Activated CD8-positive, alpha-beta memory T cell treated with anti-CD3 and anti-CD28 coated beads for 24 hours (primary cell): Measurements from ENCODE around the gene SLC25A26.

Source experiments
- DNase-seq: peaks from one replicate; pipeline ENCODE4 v3.0.0-alpha.2; 2020

The SLC25A26 gene

DNA sequence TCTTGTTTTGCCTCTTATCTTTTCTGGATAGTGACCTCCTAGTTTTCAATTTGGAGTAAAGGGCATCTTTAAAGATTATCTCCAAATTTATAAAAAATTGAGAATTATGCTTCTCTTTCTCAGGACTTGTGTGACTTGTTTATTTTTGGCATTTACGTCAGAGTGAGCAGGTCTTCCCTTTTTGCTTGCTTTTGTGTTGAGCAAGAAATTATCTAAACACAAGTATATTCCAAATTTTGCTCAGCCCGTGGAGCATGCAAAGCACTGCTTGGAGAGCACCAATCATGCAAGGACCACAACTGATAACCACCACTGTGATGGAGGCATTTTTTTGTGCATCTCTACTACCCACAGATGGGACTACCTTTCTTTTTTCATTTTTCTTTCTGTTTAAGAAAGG, 7.1 kb downstream of the SLC25A26 start:
- DNase-seq = no peak

DNA sequence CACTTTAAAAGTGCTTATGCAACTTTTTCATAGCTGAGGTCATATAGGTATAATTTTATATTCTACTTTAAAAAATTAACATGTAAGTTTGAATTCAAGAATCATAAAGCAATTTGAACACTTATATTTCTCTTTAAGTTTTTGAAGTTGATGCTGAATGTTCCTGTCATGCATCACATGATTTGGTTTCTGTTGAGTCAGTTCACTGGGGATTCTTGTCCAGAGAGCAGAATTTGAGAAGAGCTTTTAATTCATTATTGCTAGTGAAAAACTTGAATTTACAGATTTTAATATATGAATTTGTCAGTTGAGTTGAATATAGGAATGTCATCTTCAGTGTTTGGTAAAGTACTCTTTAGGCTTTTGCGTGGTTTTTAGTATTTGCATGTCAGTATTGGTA, 7.9 kb downstream of the SLC25A26 start:
- DNase-seq = no peak

DNA sequence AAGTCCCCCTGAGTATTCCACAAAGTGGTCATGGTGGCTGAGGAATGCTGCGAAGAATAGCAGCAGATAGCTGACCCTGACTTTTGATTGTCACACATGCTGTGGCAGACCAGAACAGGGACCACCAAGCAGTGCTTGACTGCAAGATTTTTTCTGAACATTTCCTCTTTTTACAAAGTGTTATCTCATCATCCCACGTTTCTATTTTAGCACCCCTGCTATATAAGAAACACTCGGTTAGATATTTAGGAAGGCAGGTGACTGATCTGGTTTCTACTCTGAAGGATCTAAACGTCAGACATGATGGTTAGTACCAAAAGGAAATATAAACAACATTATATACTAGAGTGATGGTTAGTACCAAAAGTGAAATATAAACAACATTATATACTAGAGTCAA, 9.1 kb downstream of the SLC25A26 start:
- DNase-seq = no peak

DNA sequence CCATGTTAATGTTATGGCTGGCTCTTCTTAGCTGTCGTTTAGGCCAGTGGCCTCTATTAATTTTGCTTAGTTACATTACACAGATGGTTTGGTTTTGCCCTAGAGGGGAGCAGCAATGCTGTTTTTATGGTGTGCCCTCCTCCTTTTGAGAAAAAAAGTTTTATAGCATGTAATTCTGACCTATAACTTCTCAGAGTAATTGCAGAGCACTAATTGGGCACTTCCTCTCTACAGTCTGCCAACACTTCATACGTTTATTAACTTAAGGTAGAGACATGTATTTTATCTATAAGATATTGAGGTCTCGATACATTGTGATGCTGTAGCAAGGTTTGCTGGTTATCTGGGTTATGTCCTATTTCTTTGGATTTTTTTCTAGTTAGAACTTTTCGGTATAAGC, 12.2 kb downstream of the SLC25A26 start:
- no peak for DNase-seq

DNA sequence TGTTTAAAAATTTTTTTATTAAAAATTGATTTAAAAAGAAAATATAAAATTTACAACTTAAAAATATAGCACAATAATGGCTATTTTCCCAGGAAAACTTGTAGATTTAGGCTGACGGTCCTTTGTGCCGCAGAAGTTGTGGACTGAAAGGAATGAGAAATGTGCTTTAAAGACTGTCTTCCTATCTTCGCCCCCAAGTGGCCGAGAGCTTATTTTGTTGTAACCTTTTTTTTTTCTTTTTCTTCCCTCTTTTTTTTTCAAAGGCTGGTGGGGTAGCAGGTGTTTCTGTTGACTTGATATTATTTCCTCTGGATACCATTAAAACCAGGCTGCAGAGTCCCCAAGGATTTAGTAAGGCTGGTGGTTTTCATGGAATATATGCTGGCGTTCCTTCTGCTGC, 15.5 kb downstream of the SLC25A26 start:
- no peak for DNase-seq

DNA sequence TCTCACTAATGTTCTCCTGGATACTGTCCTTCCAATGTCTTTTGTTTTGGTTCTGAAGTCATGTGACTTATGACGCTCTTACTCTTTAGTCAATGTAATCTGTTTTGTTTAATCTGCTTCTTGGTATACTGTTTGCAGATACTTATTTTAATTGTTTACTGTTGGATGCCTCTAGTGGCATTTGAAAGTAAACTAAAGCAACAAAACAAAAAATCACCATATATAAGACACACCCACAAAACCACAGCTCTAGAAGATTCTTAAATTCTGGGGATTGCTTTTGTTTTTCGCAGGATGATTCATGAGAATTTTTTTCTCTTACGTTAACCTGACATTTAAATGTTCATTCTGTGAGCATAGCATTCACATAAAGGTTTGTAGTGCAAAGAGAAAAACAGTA, 16.8 kb downstream of the SLC25A26 start:
- DNase-seq = no peak

- no peak for DNase-seq
Measured at GRCh38 chr3:66239513-66240123, 18.8 kb downstream of the SLC25A26 start.

- DNase-seq = no peak
Measured at GRCh38 chr3:66241466-66241865, 20.7 kb downstream of the SLC25A26 start.

- no peak for DNase-seq
Measured at GRCh38 chr3:66242788-66243464, 22.1 kb downstream of the SLC25A26 start.

DNA sequence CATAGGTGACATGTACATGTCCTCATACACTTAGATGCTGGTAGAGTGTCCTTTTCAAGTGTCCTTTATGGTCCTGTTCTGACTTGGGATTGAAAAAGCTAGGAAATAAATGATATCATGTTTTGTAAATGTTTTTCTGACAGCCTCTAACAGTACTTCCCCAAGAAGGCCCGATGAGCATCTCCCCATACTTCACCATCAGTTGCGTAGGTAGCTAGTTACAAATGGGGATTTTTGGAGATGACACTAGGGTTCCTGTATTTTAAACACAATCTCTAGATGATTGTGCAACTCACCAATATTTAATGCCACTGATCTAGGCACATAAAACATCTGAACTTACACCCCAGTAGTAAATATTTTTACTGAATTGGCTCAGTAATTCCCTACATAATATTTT, 27.8 kb downstream of the SLC25A26 start:
- DNase-seq = no peak

DNA sequence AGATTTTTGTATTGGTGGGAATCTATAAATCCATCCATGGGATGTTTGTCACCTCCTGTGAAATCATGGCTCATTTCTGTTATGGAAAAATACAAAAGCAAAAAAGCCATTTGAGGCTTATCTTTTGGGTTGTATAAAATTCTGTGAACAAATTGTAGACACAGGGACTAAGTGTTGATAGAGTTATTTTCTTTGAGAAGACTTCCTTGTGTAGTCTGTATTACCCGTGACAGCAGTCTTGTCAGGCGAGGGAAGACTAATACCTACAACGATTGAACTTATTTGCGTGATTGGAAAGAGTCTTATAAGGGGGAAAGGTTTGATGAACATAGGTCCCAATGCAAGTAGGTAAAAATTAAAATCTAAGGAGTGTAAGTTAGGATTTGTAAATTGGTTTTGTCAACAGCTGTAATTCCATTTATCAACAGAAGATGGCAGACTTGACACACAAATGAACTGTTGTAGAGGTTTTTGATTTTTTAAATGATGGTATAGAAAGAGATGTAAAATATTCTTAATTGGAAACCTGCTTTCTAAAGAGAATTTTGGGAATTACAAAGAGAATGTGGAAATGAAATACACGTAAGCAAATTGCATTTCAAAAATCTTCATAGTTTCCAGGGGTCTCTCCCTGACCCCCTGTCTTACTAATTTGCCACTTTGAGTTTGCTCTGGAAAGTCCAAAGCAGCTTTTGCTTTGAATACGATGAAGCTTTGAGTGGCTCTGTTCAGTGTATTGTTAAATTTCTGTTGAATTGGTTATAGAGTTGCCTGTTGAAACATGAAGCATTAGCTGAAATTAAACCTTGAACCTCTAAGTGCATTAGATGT, 33.2 kb downstream of the SLC25A26 start:
- DNase-seq = no peak

DNA sequence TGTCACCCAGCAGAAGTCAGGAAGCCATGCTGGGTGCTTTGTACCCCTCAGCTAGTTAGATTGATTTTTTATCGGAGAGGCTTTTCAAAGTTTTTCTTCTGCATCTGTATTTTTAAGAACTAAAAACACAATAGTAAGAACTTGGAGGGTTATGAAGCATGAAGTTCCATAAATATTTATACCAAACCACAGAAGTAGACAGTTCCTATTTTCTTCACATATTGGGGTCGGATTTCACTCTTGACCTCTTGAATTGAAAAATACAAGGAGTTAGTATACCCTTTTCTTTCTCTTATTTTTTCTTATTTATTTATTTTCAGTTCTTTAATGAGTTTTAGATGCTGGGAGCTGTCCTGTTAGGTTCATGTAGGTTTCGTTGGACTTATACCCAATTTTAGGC, 35.1 kb downstream of the SLC25A26 start:
- DNase-seq = no peak

- no peak for DNase-seq
Measured at GRCh38 chr3:66256806-66257205, 36.0 kb downstream of the SLC25A26 start.

DNA sequence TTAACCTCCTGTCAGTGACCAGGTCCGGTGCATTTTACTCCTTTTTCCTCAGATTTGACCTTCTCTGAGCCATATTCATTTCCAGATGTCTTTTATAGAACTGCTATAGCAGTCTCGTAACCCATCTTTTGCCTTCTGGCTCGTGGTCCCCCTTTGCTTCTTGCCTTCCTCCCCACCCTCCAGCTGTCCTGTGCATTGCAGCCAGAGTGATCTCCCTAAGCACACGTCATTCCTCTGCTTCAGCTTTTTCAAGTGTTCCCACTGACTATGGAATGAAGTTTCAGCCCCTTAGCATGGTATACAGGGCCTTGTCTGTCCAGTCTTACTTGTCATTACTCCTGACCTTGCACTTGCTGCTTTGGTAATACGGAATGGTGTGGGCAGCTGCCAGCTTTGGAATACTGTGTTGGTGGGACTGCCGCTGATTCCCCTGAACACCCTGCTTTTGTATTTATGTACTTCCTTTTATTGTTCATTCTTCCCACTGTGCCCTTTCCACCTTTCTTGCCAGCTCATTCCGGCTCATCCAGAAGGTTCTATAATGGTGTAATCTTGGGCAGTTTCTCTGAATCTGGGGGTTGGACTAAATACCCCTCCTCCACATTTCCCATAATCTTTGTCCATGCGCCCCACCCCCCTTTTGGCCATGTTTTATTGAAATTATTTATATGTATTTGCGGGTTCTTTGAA, 38.9 kb downstream of the SLC25A26 start:
- no peak for DNase-seq

DNA sequence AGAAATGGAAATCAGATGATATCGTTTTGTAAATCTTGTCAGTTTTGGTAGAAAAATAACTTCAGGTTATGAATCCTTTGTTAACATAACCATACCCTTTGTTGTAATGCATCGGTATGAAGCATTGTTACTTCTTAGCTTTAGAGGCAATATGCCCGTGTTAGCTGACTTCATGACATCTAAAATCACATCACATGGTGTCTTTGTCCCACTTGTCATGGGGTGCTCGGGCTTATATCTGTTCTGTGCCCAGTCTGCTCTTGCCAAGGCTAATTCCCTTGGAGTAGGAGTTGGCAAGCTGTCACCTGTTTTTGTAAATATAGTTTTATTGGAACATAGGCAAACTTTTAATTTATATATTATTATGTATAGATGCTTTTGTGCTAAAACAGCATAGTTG, 39.6 kb downstream of the SLC25A26 start:
- DNase-seq = no peak

- DNase-seq = no peak
Measured at GRCh38 chr3:66261355-66261754, 40.6 kb downstream of the SLC25A26 start.

DNA sequence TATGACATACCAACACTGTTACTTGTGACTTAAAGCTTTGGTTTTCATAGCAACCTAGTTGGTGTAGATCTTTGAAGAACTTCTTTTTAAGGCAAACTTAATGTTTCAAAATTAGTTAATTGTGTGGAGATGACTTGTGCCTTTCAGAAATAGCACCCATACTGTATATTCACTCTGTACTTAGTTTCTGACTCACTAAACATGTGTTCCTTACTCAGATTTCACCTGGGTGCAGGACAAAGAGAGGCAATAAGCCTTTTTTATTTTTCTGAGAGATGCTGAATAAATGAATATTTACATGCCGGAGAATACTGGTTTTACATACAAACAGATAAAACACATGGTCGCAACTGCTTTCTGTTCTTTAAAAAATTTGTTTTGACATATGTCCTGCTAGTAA, 44.8 kb downstream of the SLC25A26 start:
- DNase-seq = no peak

- no peak for DNase-seq
Measured at GRCh38 chr3:66266551-66266950, 45.8 kb downstream of the SLC25A26 start.

- DNase-seq = no peak
Measured at GRCh38 chr3:66267031-66267430, 46.2 kb downstream of the SLC25A26 start.

DNA sequence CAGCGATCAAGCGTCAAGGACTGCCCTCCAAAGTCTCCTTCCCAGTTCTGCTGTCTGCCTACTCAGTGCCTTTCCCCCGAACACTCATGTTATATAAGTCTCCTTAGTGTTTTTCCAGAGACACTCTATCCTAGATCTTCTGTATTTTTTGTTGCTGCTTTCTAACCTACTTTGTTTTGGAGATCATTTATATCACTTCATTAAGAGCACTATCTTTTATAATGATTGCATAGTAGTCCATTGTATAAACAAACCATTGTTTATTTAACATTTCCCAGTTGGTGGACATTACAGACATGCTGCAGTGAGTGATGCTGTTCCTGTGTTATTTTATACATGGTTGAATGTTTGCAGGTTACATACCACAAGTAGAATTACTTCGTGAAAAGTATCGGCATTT, 47.1 kb downstream of the SLC25A26 start:
- DNase-seq = no peak

GRCh38 chr3:66268864-66269263, 48.1 kb downstream of the SLC25A26 start:
- DNase-seq = no peak

DNA sequence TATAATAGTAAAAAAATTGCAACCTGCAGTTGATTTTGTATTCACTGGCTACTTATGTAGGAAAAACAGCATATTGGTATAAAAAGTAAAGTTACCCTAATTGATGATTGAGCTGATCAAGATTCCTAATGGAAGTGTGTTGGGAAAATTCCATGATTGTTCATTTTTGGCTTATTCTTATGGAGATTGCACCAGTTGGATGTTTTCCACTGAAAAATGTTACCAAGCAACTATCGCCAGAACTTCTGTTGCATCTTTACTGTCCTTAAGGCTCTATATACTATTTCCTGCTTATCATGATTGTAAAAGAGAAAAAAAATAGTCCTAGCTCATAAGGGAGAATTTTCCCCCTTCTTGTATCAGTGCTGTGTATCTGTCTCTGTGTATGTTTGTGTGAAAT, 48.6 kb downstream of the SLC25A26 start:
- no peak for DNase-seq

DNA sequence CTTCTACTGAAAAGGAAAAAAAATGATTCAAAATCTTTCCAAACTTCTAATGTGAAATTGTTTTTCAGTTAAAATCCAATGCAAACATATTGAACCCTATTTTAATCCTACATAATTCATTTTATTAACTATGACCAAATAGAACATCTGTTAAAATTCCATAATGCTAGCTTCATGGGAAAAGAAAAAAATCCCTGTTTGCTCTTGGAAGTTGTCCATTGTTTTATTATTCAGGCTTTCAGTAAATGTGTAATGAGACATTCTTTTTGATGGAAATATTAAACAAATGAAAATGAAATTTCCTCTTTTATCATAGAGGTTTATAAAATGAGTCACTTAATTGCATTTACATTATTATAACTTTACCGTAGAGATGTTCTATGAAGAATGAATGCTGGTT, 49.5 kb downstream of the SLC25A26 start:
- DNase-seq = no peak

DNA sequence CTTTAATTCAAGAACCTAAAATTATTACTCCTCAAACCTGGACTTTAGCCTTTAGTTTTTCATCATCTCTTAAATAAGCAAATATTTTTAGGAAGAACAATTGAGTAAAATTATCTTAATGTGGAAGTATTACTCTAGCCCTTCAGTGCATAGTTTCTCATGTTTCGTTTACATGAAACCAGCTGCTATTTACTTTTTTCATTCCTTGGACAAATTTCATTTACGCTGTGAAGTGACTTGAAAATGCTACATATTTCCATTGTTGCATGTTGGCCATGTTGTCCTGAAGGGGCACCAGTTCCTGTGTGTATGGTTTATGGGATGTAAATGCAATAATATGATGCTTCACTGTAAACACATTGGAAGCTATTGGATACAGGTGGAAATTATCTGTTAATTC, 49.9 kb downstream of the SLC25A26 start:
- DNase-seq = no peak
